ENCODE results near the gene GCHFR.

GCHFR gene

GRCh38 chr15:40763801-40764628 is at the start of gene GCHFR:
Gene GCHFR (plus strand): TSS chr15:40764068. CDS start chr15:40764181, 113 bp downstream.
- no peak for DNase-seq

- DNase-seq: no peak
Measured at GRCh38 chr15:40714144-40714543, 49.7 kb upstream of the GCHFR start.

GRCh38 chr15:40716165-40716564 is 47.7 kb upstream of the GCHFR start:
- DNase-seq: no peak

GRCh38 chr15:40721701-40722100 is 42.2 kb upstream of the GCHFR start:
- DNase-seq: no peak

GRCh38 chr15:40722354-40722753 is 41.5 kb upstream of the GCHFR start:
- DNase-seq: no peak

- no peak for DNase-seq
Measured at GRCh38 chr15:40722934-40723333, 40.9 kb upstream of the GCHFR start.

GRCh38 chr15:40723919-40724318 is 39.9 kb upstream of the GCHFR start:
- no peak for DNase-seq

- DNase-seq: no peak
Measured at GRCh38 chr15:40731034-40731433, 32.8 kb upstream of the GCHFR start.

GRCh38 chr15:40736575-40736974 is 27.3 kb upstream of the GCHFR start:
- DNase-seq: no peak

GRCh38 chr15:40737048-40737447 is 26.8 kb upstream of the GCHFR start:
- no peak for DNase-seq

GRCh38 chr15:40739047-40739446 is 24.8 kb upstream of the GCHFR start:
- no peak for DNase-seq

GRCh38 chr15:40739854-40740253 is 24.0 kb upstream of the GCHFR start:
- DNase-seq: no peak

- no peak for DNase-seq
Measured at GRCh38 chr15:40743485-40743901, 20.4 kb upstream of the GCHFR start.

- no peak for DNase-seq
Measured at GRCh38 chr15:40743921-40744814, 19.7 kb upstream of the GCHFR start.

- no peak for DNase-seq
Measured at GRCh38 chr15:40744815-40745152, 19.1 kb upstream of the GCHFR start.

GRCh38 chr15:40746916-40747418 is 16.9 kb upstream of the GCHFR start:
- DNase-seq: no peak

- DNase-seq: no peak
Measured at GRCh38 chr15:40747685-40748631, 15.9 kb upstream of the GCHFR start.

GRCh38 chr15:40749151-40749630 is 14.7 kb upstream of the GCHFR start:
- no peak for DNase-seq

- DNase-seq: no peak
Measured at GRCh38 chr15:40750885-40751284, 13.0 kb upstream of the GCHFR start.

GRCh38 chr15:40751745-40752144 is 12.1 kb upstream of the GCHFR start:
- DNase-seq: no peak

GRCh38 chr15:40754574-40754882 is 9.3 kb upstream of the GCHFR start:
- no peak for DNase-seq
